ENCODE data around the gene LPCAT2. TPM values are rescaled to one million over a fixed set of nuclear protein-coding genes. Genes with fewer than 3 reads are reported as not detected.

Gene LPCAT2
- total RNA-seq, 4 donors from 2014 or later = 10.0 to 21.7 (median 16.9) TPM

- H3K4me3 ChIP-seq = no peak overlapping the region
- H3K4me1 ChIP-seq = peaks cover 15 to 39% (median 20%) of the 10 kb centered on the region in 3 donors
- intact Hi-C loops (cut with DNase I) = no loop called here
- WGBS, 2 donors = 80 to 83% methylated on average over 2 of the region's 2 CpGs
- no peaks in the 10 kb centered on the region for H3K27me3 ChIP-seq
- no peaks in the 10 kb centered on the region for H3K36me3 ChIP-seq
- no peak for DNase-seq
- TF ChIP-seq POLR2A (IDR thresholded peaks at IDR 0.05) = no peak
- TF ChIP-seq CTCF (IDR thresholded peaks at IDR 0.05) = no peak
- no peaks in the 10 kb centered on the region for H3K9me3 ChIP-seq
- H3K27ac ChIP-seq = no peak overlapping the region
Observed at GRCh38 chr16:55563797-55564196, 54.9 kb downstream of the LPCAT2 start.

GRCh38 chr16:55565086-55565485 is 56.2 kb downstream of the LPCAT2 start:
- H3K9me3 ChIP-seq = no peaks in the 10 kb centered on the region

GRCh38 chr16:55566432-55567175 is 57.7 kb downstream of the LPCAT2 start, which contains the start of gene CAPNS2:
TSS of gene CAPNS2 (plus strand) at chr16:55566684. CDS start at chr16:55566757, 73 bp downstream.
- Histone ChIP-seq H3K27ac (peak within 1 kb of the TSS; percentile 69 to 87 (median 76)), H3K4me1 (peaks cover 5 to 41% (median 12%) of the 10 kb centered on the region in 3 donors), H3K9me3 (no peaks in the 10 kb centered on the region), H3K36me3 (no peaks in the 10 kb centered on the region), H3K27me3 (no peaks in the 10 kb centered on the region), H3K4me3 (peak within 1 kb of the TSS; percentile 30 to 55 (median 48))
- DNase-seq = no peak
- intact Hi-C loops (cut with DNase I) = no loop called here
- TF ChIP-seq POLR2A (IDR thresholded peaks at IDR 0.05) (no peak), CTCF (IDR thresholded peaks at IDR 0.05) (no peak)
- 47 to 59% methylated on average over 9 of the region's 9 CpGs for WGBS, 2 donors

More at GRCh38 chr16:55565086-55565485, 56.2 kb downstream of the LPCAT2 start:
- intact Hi-C loops (cut with DNase I) = no loop called here
- Histone ChIP-seq H3K27me3 (no peaks in the 10 kb centered on the region), H3K27ac (no peak overlapping the region), H3K36me3 (no peaks in the 10 kb centered on the region), H3K4me3 (no peak overlapping the region), H3K4me1 (peaks cover 10 to 38% (median 17%) of the 10 kb centered on the region in 3 donors)
- no peak for DNase-seq
- WGBS, 2 donors = 50 to 65% methylated on average over 1 of the region's 1 CpG
- no peak for TF ChIP-seq CTCF (IDR thresholded peaks at IDR 0.05)
- TF ChIP-seq POLR2A (IDR thresholded peaks at IDR 0.05) = no peak

GRCh38 chr16:55567382-55567781 is 58.5 kb downstream of the LPCAT2 start:
- Histone ChIP-seq H3K9me3 (no peaks in the 10 kb centered on the region), H3K27me3 (no peaks in the 10 kb centered on the region), H3K4me1 (peaks cover 5 to 49% (median 12%) of the 10 kb centered on the region in 3 donors), H3K36me3 (no peaks in the 10 kb centered on the region), H3K4me3 (peak overlapping the region; percentile 30 to 55 (median 48)), H3K27ac (peak overlapping the region; percentile 69 to 87 (median 76))
- 38 to 43% methylated on average over 3 of the region's 3 CpGs for WGBS, 2 donors
- TF ChIP-seq POLR2A (IDR thresholded peaks at IDR 0.05) (no peak), CTCF (IDR thresholded peaks at IDR 0.05) (no peak)
- intact Hi-C loops (cut with DNase I) = no loop called here
- DNase-seq = no peak

GRCh38 chr16:55568207-55568606 is 59.3 kb downstream of the LPCAT2 start:
- no peak for DNase-seq
- peaks cover 5 to 57% (median 12%) of the 10 kb centered on the region in 3 donors for H3K4me1 ChIP-seq
- TF ChIP-seq CTCF (IDR thresholded peaks at IDR 0.05) (no peak), POLR2A (IDR thresholded peaks at IDR 0.05) (no peak)
- no peaks in the 10 kb centered on the region for H3K27me3 ChIP-seq
- 11 to 58% methylated on average over 3 of the region's 3 CpGs for WGBS, 2 donors
- peak overlapping the region; percentile 68 to 87 (median 78) for H3K27ac ChIP-seq
- intact Hi-C loops (cut with DNase I) = no loop called here
- H3K9me3 ChIP-seq = no peaks in the 10 kb centered on the region
- H3K4me3 ChIP-seq = peak overlapping the region; percentile 21 to 55 (median 48)
- no peaks in the 10 kb centered on the region for H3K36me3 ChIP-seq

Data from esophagus squamous epithelium (tissue), 5 donors.